Right kidney (tissue), 1 donor: Measurements from ENCODE around the gene SYT7.
"Not testable (repeated sequence)": the region's sequence is repeated elsewhere in the genome, so short reads cannot be mapped to it uniquely, and the experiment has no call there.

Source experiments
- DNase-seq: peaks from one replicate; pipeline ENCODE4 v3.0.0-alpha.2; 2016

Gene SYT7

DNA sequence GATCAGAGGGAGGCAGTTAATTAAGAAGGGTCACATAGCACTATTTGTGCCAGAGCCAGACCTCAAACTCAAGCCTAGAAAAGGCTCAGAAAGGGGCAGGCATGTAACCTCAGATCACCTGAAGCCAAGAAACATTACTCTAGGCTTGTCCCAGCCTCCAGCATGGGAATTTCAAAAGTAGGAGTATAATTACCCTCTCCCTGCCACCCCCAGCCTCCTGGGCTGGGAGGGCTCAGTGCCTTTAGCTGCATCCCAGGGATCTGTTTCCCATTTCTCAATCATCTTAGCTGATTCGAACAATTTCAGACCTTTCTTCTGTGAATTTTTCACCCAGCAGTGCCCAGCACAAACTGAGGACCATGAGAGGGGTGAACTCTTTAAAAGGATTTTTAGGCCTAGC, 105.4 kb downstream of the SYT7 start:
- no peak for DNase-seq

DNA sequence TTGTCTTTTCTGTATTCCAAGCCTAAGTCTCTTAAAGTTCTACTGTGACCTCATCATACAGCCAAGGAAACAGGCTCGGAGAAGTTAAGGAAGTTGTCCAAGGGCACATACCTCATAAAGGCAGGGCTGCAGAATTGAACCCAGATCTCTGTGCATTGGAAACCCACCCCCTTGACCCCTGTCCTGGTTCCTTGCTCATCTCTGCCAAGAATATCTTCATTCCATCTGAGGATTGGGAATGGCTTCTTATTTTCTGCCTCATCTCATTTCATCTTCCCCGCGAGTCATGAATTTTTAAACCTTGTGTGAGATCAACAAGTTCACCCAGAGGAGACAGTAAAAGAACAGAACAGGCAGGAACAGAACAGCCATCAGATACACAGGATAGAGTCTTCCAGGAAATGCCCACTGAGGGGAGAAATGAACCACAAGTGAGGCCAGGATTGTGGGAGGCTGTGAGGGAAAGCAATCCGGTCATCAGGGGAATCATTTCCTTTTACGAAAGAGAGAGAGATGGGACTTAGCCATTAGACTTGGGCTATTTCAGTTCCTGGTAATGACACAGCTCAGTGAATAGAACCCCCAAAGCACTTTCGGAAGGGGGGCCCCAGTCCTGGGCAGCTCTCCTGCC, 106.7 kb downstream of the SYT7 start:
- DNase-seq: no peak

DNA sequence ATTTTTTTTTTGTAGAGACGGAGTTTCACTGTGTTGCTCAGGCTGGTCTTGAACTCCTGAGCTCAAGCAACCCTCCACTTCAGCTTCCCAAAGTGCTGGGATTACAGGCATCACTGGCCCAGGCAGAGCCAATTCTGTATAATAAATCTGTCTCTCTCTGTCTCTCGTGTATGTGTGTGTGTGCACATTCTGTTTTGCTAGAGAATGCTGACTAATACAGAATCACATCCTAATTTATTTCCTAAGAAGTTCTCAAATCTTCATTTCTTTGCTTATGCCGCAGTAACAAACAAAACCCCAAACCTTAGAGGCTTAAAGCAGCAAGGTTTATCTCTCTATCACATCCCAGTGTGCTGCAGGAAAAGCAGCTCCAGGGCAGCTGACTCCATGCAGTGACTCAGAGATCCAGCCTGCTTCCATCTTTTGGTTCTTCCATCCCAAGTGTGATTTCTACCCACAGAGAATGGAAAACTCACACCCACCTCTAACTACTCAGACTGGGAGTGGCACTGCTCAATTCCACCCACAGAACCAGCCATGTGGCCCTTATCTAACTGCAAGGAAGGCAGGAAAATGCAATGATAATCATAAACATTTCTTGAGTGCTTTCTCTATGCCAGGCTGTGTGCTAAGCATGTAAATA, 107.4 kb downstream of the SYT7 start:
- no peak for DNase-seq

DNA sequence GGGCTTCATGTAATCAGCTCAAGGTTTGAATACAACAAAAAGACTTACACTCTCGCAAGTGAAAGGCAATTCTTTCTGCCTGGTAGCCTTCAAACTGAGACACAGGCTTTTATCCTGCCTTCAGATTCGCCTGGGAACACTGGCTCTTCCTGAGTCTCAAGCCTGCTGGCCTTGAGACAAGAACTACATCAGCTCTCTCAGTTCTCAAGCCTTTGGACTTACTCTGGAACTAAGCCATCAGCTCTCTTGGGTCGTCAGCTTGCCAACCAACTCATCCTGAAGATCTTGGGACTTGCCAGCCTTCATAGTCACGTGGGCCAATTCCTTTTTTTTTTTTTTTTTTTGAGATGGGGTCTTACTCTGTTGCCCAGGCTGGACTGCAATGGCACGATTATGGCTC, 108.0 kb downstream of the SYT7 start:
- DNase-seq: no peak

DNA sequence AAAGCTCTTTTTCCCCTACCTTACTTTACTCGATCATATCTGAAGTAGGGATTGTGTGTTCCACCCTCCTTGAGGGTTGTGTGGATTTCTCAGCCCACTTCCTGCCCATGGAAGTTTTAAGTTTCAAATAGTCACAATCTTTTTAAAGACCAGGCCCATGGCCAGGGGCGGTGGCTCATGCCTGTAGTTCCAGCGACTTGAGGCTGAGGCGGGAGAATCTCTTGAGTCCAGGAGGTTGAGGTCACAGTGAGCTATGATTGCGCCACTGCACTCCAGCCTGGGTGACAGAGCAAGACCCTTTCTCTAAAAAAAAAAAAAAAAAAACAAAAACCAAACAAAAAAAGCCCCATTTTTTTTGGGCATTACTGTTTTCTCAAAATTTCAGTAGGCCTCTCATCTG, 108.6 kb downstream of the SYT7 start:
- DNase-seq: no peak

DNA sequence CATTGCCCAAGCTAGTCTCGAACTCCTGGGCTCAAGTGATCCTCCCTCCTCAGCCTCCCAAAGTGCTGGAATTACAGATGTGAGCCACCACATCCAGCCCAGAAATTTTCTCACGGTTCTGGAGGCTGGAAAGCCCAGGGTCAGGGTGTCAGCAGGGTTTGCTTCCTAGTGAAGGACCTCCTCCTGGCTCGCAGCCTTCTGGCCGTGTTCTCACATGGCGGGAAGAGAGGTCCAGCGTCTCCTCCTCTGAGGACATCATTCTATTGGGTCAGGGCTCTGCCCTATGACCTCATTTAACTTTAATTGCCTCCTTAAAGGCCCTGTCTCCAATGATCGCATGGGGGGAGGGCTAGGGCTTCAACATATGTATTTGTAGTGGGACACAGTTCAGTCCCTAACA, 112.9 kb downstream of the SYT7 start:
- no peak for DNase-seq

DNA sequence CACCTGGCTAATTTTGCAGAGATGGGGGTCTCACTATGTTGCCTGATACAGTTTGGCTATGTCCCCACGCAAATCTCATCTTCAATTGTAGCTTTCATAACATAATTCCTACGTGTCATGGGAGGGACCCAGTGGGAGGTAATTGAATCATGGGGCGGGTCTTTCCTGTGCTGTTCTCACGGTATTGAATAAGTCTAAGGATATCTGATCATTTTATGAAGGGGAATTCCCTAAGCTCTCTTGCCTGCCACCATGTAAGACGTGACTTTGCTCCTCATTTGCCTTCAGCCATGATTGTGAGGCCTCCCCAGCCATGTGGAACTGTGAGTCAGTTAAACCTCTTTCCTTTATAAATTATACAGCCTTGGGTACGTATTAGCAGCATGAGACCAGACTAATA, 113.3 kb downstream of the SYT7 start:
- not testable (repeated sequence) for DNase-seq
